Neuronal stem cell (in vitro differentiated cells): Measurements from ENCODE around the gene KLHL8.
"Not testable (repeated sequence)": the region's sequence is repeated elsewhere in the genome, so short reads cannot be mapped to it uniquely, and the experiment has no call there.

Experiments used
- DNase-seq: peaks from one replicate; pipeline ENCODE4 v3.0.0-alpha.2; 2013; ENCODE audit warnings: low spot score
- H2AFZ ChIP-seq: one replicate; pipeline ENCODE4 v1.6.1; 2013; ENCODE audit warnings: mild to moderate bottlenecking, low read length, inconsistent platforms
- H2AK5ac ChIP-seq: 2 replicates; pipeline ENCODE4 v1.6.1; 2013; ENCODE audit warnings: low read depth, mild to moderate bottlenecking, inconsistent platforms, low read length, moderate library complexity, mixed read lengths
- H2BK120ac ChIP-seq: 2 replicates; pipeline ENCODE4 v1.6.1; 2013; ENCODE audit warnings: low read depth, mild to moderate bottlenecking, inconsistent platforms, low read length, moderate library complexity, mixed read lengths
- H2BK12ac ChIP-seq: one replicate; pipeline ENCODE4 v1.6.1; 2013; ENCODE audit warnings: low read length, inconsistent platforms
- H2BK15ac ChIP-seq: 2 replicates; pipeline ENCODE4 v1.6.1; 2013; ENCODE audit warnings: mild to moderate bottlenecking, low read length, inconsistent platforms, mixed read lengths
- H2BK5ac ChIP-seq: one replicate; pipeline ENCODE4 v1.6.1; 2013; ENCODE audit warnings: inconsistent platforms, mild to moderate bottlenecking, low read length, moderate library complexity
- H3K14ac ChIP-seq: one replicate; pipeline ENCODE4 v1.6.1; 2013; ENCODE audit warnings: low read length, inconsistent platforms
- H3K18ac ChIP-seq: 2 replicates; pipeline ENCODE4 v1.6.1; 2013; ENCODE audit warnings: low read length, inconsistent platforms
- H3K23ac ChIP-seq: 2 replicates; pipeline ENCODE4 v1.6.1; 2013; ENCODE audit warnings: low read depth, mild to moderate bottlenecking, mixed read lengths, low read length, inconsistent platforms; ENCODE audit not compliant: poor library complexity
- H3K27ac ChIP-seq: replicated peaks from 3 replicates; pipeline ENCODE4 v1.5.1; 2013; ENCODE audit warnings: low read length, inconsistent platforms
- H3K27me3 ChIP-seq, 3 experiments: 2 replicates each; pipeline ENCODE4 v1.6.1; 2013; ENCODE audit warnings: low read length in 3 of 3, mild to moderate bottlenecking in 2 of 3, inconsistent platforms in 1 of 3, low read depth in 1 of 3, mixed read lengths in 1 of 3, moderate library complexity in 1 of 3; ENCODE audit not compliant: control insufficient read depth in 3 of 3, insufficient read depth in 3 of 3
- H3K36me3 ChIP-seq, 2 donors: replicated peaks in 1 of 2; 2 replicates each; pipeline ENCODE4 v1.6.1; 2013; ENCODE audit warnings: low read length in 2 of 2; ENCODE audit not compliant: control insufficient read depth in 2 of 2, insufficient read depth in 2 of 2
- H3K4ac ChIP-seq: 2 replicates; pipeline ENCODE4 v1.6.1; 2013; ENCODE audit warnings: inconsistent platforms, mild to moderate bottlenecking, low read length, moderate library complexity
- H3K4me1 ChIP-seq, 2 donors: 1 replicate in 1 of 2; 2 replicates in 1 of 2; pipeline ENCODE4 v1.6.1; 2013; ENCODE audit warnings: low read length in 2 of 2, low read depth in 1 of 2; ENCODE audit not compliant: control insufficient read depth in 2 of 2, insufficient read depth in 1 of 2
- H3K4me2 ChIP-seq: one replicate; pipeline ENCODE4 v1.6.1; 2013; ENCODE audit warnings: mild to moderate bottlenecking, low read length, inconsistent platforms; ENCODE audit not compliant: insufficient read depth, poor library complexity, severe bottlenecking
- H3K4me3 ChIP-seq, 2 donors: 2 replicates each; pipeline ENCODE4 v1.5.1; 2013; ENCODE audit warnings: low read length in 2 of 2, mild to moderate bottlenecking in 2 of 2, inconsistent platforms in 1 of 2, moderate library complexity in 1 of 2
- H3K79me1 ChIP-seq: one replicate; pipeline ENCODE4 v1.6.1; 2013; ENCODE audit warnings: low read depth, mild to moderate bottlenecking, inconsistent platforms, low read length, moderate library complexity
- H3K9ac ChIP-seq: one replicate; pipeline ENCODE4 v1.6.1; 2013; ENCODE audit warnings: mild to moderate bottlenecking, low read depth, low read length, inconsistent platforms; ENCODE audit not compliant: poor library complexity
- H3K9me3 ChIP-seq, 2 donors: replicated peaks in 1 of 2; 2 replicates each; pipeline versions ENCODE3 to v1.6.1; 2013; ENCODE audit warnings: low read length in 2 of 2, mild to moderate bottlenecking in 2 of 2, inconsistent platforms in 1 of 2, low read depth in 1 of 2, mixed read lengths in 1 of 2, moderate library complexity in 1 of 2; ENCODE audit not compliant: control insufficient read depth in 2 of 2, insufficient read depth in 1 of 2
- H4K8ac ChIP-seq: one replicate; pipeline ENCODE4 v1.6.1; 2013; ENCODE audit warnings: low read depth, mild to moderate bottlenecking, inconsistent platforms, low read length, moderate library complexity
- H4K91ac ChIP-seq: one replicate; pipeline ENCODE4 v1.6.1; 2013; ENCODE audit warnings: low read length, low read depth, mild to moderate bottlenecking, inconsistent platforms; ENCODE audit not compliant: poor library complexity
- WGBS, 2 donors: extraction: QIAGEN DNeasy Blood & Tissue Kit; methylation state at CpG; one replicate each; pipeline ENCODE4 v1.1.7; 2013; ENCODE audit warnings: missing lambda C conversion rate in 2 of 2, mixed read lengths in 1 of 2; ENCODE audit not compliant: insufficient read length in 2 of 2, insufficient replicate concordance in 1 of 2; ENCODE audit errors: extremely low coverage in 2 of 2; 5-methylcytosine and 5-hydroxymethylcytosine counted together

The KLHL8 gene

DNA sequence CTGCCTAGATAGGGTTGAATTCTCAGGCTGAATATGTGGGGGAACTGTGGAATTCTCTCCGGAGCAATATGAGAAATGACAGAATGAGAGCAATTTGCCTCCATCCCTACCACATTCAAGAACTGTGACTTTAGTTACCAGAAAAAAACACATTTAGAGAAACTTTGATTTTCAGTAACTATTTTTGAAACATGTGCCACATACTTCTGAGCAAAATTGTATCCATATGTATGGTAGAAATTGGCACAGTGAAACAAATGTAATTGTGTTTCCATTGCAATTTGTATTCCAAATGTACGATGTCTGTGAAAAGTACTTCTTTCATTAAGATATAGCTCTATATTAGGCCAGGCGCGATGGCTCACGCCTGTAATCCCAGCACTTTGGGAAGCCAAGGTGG lies 5.5 kb upstream of the KLHL8 start:
- Histone ChIP-seq H3K23ac (no peak overlapping the region), H3K36me3 (no peaks in the 10 kb centered on the region), H3K4ac (no peak overlapping the region), H2BK120ac (no peak overlapping the region), H3K9me3 (peaks cover 0 to 1% of the 10 kb centered on the region in 2 donors), H4K8ac (no peak overlapping the region), H2AK5ac (no peak overlapping the region), H2BK5ac (no peak overlapping the region), H3K18ac (no peak overlapping the region), H3K9ac (no peak overlapping the region), H2BK12ac (no peak overlapping the region), H3K14ac (no peak overlapping the region), H3K27ac (no peak overlapping the region), H3K79me1 (no peaks in the 10 kb centered on the region), H2AFZ (no peak overlapping the region), H2BK15ac (no peak overlapping the region), H3K4me1 (no peaks in the 10 kb centered on the region), H4K91ac (no peak overlapping the region), H3K27me3 (peaks cover 0 to 15% (median 0%) of the 10 kb centered on the region in 3 experiments), H3K4me2 (no peak overlapping the region), H3K4me3 (no peak overlapping the region)
- no CpG with 5 or more reads among the region's 5 CpGs for WGBS, 2 donors
- DNase-seq: no peak

DNA sequence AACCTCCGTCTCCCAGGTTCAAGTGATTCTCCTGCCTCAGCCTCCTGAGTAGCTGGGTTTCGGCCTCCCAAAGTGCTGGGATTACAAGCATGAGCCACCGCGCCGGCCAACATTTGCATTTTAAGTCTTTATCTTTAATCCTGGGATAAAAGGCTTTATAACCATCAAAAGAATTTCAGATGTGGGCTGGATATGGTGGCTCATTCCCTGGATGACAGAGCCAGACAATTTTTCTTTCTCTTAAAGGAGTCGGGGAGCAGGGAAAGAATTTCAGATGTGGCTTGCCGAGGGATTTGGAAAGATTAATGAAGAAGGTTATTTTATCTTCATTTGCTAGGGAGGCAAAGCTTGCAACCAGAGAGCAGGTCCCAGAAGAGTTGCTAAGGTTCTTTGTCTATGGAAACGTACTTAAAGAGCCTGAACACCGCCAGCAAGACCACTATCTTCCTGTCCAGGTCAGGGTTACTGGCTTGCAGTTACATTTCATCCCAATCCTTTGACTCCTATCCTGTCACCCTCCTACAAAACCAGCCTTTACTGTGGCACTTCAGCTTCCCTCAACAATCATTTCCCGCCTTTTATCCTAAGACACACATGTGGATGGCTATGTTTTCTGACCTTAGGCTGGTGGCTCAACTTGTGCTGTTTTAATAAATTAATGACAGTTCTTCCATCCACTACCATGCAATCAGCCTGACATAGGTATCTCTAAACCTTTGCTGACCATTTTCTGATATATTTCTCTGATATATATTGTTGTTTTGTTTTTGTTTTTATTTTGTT lies 3.9 kb upstream of the KLHL8 start:
- H2BK15ac ChIP-seq: no peak overlapping the region
- no CpG with 5 or more reads among the region's 10 CpGs for WGBS, 2 donors

DNA sequence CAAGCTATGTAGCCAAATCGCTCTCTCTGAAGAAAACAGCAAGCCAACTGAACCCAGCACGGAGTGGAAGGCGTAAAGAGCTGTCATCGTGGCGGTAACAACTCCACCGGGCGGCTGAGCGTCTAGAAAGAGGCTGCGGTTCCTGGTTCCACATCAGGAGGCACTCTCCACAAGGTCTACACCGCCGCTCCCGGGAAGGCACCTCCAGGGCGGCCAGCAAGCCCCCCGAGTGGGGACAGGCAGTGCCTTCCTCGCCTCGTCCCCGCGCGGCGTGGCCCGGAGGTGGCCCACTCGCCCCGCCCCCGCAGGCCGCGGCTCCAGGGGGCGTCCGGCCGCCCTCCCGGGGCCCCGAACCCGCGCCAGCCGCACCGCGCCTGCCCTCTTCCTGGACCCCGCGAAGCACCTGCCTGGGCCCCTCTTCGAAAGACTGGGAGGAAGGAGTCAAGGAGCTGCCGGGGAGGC lies 755 bp downstream of the KLHL8 start:
- peak overlapping the region; percentile 96 for H3K9ac ChIP-seq
- peaks cover 3 to 6% of the 10 kb centered on the region in 2 donors for H3K4me1 ChIP-seq
- peak overlapping the region; percentile 58 for H3K23ac ChIP-seq
- peak overlapping the region; percentile 83 for H3K14ac ChIP-seq
- no peak overlapping the region for H4K8ac ChIP-seq
- peak overlapping the region; percentile 95 for H3K27ac ChIP-seq
- peak overlapping the region; percentile 98 for H2AFZ ChIP-seq
- no peak overlapping the region for H2BK120ac ChIP-seq
- H3K4ac ChIP-seq: no peak overlapping the region
- no CpG with 5 or more reads among the region's 40 CpGs for WGBS, 2 donors
- DNase-seq: no peak
- H3K9me3 ChIP-seq: no peaks in the 10 kb centered on the region
- H3K4me3 ChIP-seq: peak overlapping the region; percentile 76 to 89
- peaks cover 6% of the 10 kb centered on the region for H3K79me1 ChIP-seq
- H2BK12ac ChIP-seq: no peak overlapping the region
- peak overlapping the region; percentile 91 for H2BK5ac ChIP-seq
- H3K27me3 ChIP-seq: peaks cover 0 to 11% (median 0%) of the 10 kb centered on the region in 3 experiments
- peak overlapping the region; percentile 87 for H3K4me2 ChIP-seq
- H3K18ac ChIP-seq: peak overlapping the region; percentile 100
- peaks cover 0 to 3% of the 10 kb centered on the region in 2 donors for H3K36me3 ChIP-seq
- no peak overlapping the region for H2BK15ac ChIP-seq
- no peak overlapping the region for H2AK5ac ChIP-seq
- no peak overlapping the region for H4K91ac ChIP-seq

More for the DNA sequence above, 3.9 kb upstream of the KLHL8 start:
- no peak overlapping the region for H2BK5ac ChIP-seq
- no peak overlapping the region for H3K4ac ChIP-seq
- H3K36me3 ChIP-seq: no peaks in the 10 kb centered on the region
- peak overlapping the region; percentile 1 for H2AFZ ChIP-seq
- no peak overlapping the region for H3K14ac ChIP-seq
- no peak overlapping the region for H3K4me2 ChIP-seq
- no peak overlapping the region for H4K91ac ChIP-seq
- no peak overlapping the region for H3K23ac ChIP-seq
- no peak overlapping the region for H3K4me3 ChIP-seq
- no peak for DNase-seq
- peaks cover 6% of the 10 kb centered on the region for H3K79me1 ChIP-seq
- peaks cover 0 to 1% of the 10 kb centered on the region in 2 donors for H3K9me3 ChIP-seq
- no peak overlapping the region for H3K18ac ChIP-seq
- H2BK12ac ChIP-seq: no peak overlapping the region
- H3K4me1 ChIP-seq: peaks cover 1 to 2% of the 10 kb centered on the region in 2 donors
- no peak overlapping the region for H2AK5ac ChIP-seq
- H2BK120ac ChIP-seq: no peak overlapping the region
- no peak overlapping the region for H3K9ac ChIP-seq
- H4K8ac ChIP-seq: no peak overlapping the region
- peaks cover 0 to 11% (median 0%) of the 10 kb centered on the region in 3 experiments for H3K27me3 ChIP-seq
- H3K27ac ChIP-seq: no peak overlapping the region

DNA sequence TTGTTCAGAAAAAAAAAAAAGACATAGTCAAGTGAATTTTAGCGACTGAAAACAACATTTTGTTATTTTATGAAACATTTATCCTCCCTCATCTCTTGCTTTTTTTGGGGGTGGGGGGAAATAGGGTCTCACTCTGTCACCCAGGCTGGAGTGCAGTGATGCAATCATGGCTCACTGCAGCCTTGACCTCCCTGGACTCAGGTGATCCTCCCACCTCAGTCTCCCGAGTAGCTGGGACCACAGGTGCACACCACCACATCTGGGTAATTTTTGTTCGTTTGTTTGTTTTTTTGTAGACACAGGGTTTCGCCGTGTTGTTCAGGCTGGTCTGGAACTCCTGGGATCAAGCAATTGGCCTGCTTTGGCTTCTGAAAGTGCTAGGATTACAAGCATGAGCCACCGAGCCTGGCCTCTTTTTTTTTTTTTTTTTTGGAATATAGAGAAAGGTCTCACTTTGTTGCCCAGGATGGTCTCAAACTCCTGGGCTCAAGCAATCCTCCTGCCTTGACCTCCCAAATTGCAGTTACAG lies 3.1 kb downstream of the KLHL8 start:
- not testable (repeated sequence) for H2BK12ac ChIP-seq, H3K27ac ChIP-seq, H3K27me3 ChIP-seq, H3K4me3 ChIP-seq, H3K36me3 ChIP-seq, H3K4me2 ChIP-seq, H2AFZ ChIP-seq, H3K23ac ChIP-seq, H3K9me3 ChIP-seq, H3K14ac ChIP-seq, H3K4me1 ChIP-seq, H3K18ac ChIP-seq, H2BK5ac ChIP-seq, H3K4ac ChIP-seq, H2BK120ac ChIP-seq, H4K91ac ChIP-seq, H4K8ac ChIP-seq, H3K79me1 ChIP-seq, H2BK15ac ChIP-seq, DNase-seq, H2AK5ac ChIP-seq, H3K9ac ChIP-seq
- no CpG with 5 or more reads among the region's 6 CpGs for WGBS, 2 donors
